Tibial nerve (tissue), 4 donors: Measurements from ENCODE around the gene ELOVL6. TPM values are rescaled to one million over a fixed set of nuclear protein-coding genes. Genes with fewer than 3 reads are reported as not detected.
A peak's percentile ranks its signal among the peaks of the same experiment; 100 is the strongest.
"Not testable (repeated sequence)": the region's sequence is repeated elsewhere in the genome, so short reads cannot be mapped to it uniquely, and the experiment has no call there.

Experiments
- DNase-seq, 2 donors: peaks; one replicate each; pipeline ENCODE4 v3.0.0-alpha.2; 2019; ENCODE audit warnings: low spot score in 2 of 2
- H3K27ac ChIP-seq, 4 donors: fragments of 200-600 bp; sonication (generic) in 3 of 4; one replicate each; pipeline ENCODE4 v1.5.1; 2017 to 2019; ENCODE audit warnings: mild to moderate bottlenecking in 1 of 4
- H3K27me3 ChIP-seq, 2 donors: fragments of 200-600 bp; sonication (generic) in 1 of 2; one replicate each; pipeline versions ENCODE4 v1.5.1 to v1.6.0; 2017 to 2019
- H3K36me3 ChIP-seq, 3 donors: fragments of 200-600 bp; sonication (generic); one replicate each; pipeline ENCODE4 v1.5.1; 2018 to 2019
- H3K4me1 ChIP-seq, 4 donors: fragments of 200-600 bp; sonication (generic) in 3 of 4; one replicate each; pipeline ENCODE4 v1.5.1; 2017 to 2019
- H3K4me3 ChIP-seq, 4 donors: fragments of 200-600 bp; sonication (generic) in 3 of 4; one replicate each; pipeline ENCODE4 v1.5.1; 2017 to 2019; ENCODE audit warnings: mild to moderate bottlenecking in 1 of 4, moderate library complexity in 1 of 4
- H3K9me3 ChIP-seq, 4 donors: fragments of 200-600 bp; sonication (generic) in 3 of 4; one replicate each; pipeline ENCODE4 v1.5.1; 2017 to 2019
- CTCF ChIP-seq, 5 experiments: fragments of 200-600 bp in 3 of 5; fragments of 450-650 bp in 2 of 5; sonication (generic) in 3 of 5; IDR thresholded peaks; one replicate each; pipeline ENCODE4 v1.5.1; 2016 to 2019; ENCODE audit warnings: antibody characterized with exemption in 5 of 5, mild to moderate bottlenecking in 3 of 5, moderate library complexity in 2 of 5
- EP300 ChIP-seq, 2 donors: sonication (generic); formaldehyde crosslinking; IDR thresholded peaks; one replicate each; pipeline ENCODE4 v1.6.1; 2017; ENCODE audit warnings: antibody characterized with exemption in 2 of 2, mild to moderate bottlenecking in 1 of 2
- POLR2A ChIP-seq, 2 donors: fragments of 450-650 bp; IDR thresholded peaks; one replicate each; pipeline ENCODE4 v1.6.1; 2017; ENCODE audit warnings: antibody characterized with exemption in 2 of 2, mild to moderate bottlenecking in 2 of 2, moderate library complexity in 2 of 2
- WGBS, 2 donors: methylation state at CpG; one replicate each; pipeline ENCODE4 v1.1.5; 2018; 5-methylcytosine and 5-hydroxymethylcytosine counted together
- total RNA-seq, 4 donors: library from RNA; depleted of rRNA; stranded (reverse); fragments of >200 nt; gene quantifications; one replicate each; pipeline ENCODE4 v1.1.0, GENCODE V29; 2016

Gene ELOVL6
- 1 to 10 TPM; 3.1 to 8.4 (median 5.4) TPM for total RNA-seq

- TF ChIP-seq CTCF (IDR thresholded peaks at IDR 0.05) (no peak), EP300 (IDR thresholded peaks at IDR 0.05) (peak in 1 of 2 donors; percentile 33)
- Histone ChIP-seq H3K27me3 (no peaks in the 10 kb centered on the region), H3K4me3 (peak within 1 kb of the TSS; percentile 79 to 91 (median 86)), H3K36me3 (no peaks in the 10 kb centered on the region), H3K9me3 (no peaks in the 10 kb centered on the region), H3K27ac (peak within 1 kb of the TSS; percentile 69 to 93 (median 90)), H3K4me1 (peaks cover 0 to 22% (median 4%) of the 10 kb centered on the region in 4 donors)
- peak; percentile 31 to 56 for DNase-seq
- WGBS, 2 donors, result 0 to 2% methylated on average over 44 to 48 of the region's 48 CpGs
Observed at GRCh38 chr4:110198435-110199416, at the start of gene ELOVL6. ELOVL6 (minus strand) TSS chr4:110198615; CDS start chr4:110198335, 280 bp downstream.

- no peak overlapping the region for H3K4me3 ChIP-seq
- 71 to 78% methylated on average over 4 of the region's 4 CpGs for WGBS, 2 donors
- H3K9me3 ChIP-seq, result no peaks in the 10 kb centered on the region
- DNase-seq, result no peak
- no peak overlapping the region for H3K27ac ChIP-seq
- TF ChIP-seq CTCF (IDR thresholded peaks at IDR 0.05) (no peak), POLR2A (IDR thresholded peaks at IDR 0.05) (no peak), EP300 (IDR thresholded peaks at IDR 0.05) (no peak)
- no peaks in the 10 kb centered on the region for H3K36me3 ChIP-seq
- peaks cover 0 to 6% (median 0%) of the 10 kb centered on the region in 4 donors for H3K4me1 ChIP-seq
- no peaks in the 10 kb centered on the region for H3K27me3 ChIP-seq
Observed at GRCh38 chr4:110248100-110248499, 49.7 kb upstream of the ELOVL6 start.

GRCh38 chr4:110247591-110247990 is 49.2 kb upstream of the ELOVL6 start:
- H3K27me3 ChIP-seq, result no peaks in the 10 kb centered on the region
- no peaks in the 10 kb centered on the region for H3K9me3 ChIP-seq
- no peaks in the 10 kb centered on the region for H3K36me3 ChIP-seq
- DNase-seq, result no peak
- TF ChIP-seq CTCF (IDR thresholded peaks at IDR 0.05) (no peak), EP300 (IDR thresholded peaks at IDR 0.05) (no peak), POLR2A (IDR thresholded peaks at IDR 0.05) (no peak)
- no peak overlapping the region for H3K4me3 ChIP-seq
- no peak overlapping the region for H3K27ac ChIP-seq
- 85 to 93% methylated on average over 3 of the region's 3 CpGs for WGBS, 2 donors
- peaks cover 0 to 6% (median 0%) of the 10 kb centered on the region in 4 donors for H3K4me1 ChIP-seq

- Histone ChIP-seq H3K9me3 (no peaks in the 10 kb centered on the region), H3K36me3 (no peaks in the 10 kb centered on the region), H3K27ac (no peak overlapping the region), H3K27me3 (no peaks in the 10 kb centered on the region), H3K4me1 (peaks cover 0 to 6% (median 0%) of the 10 kb centered on the region in 4 donors), H3K4me3 (no peak overlapping the region)
- 53 to 56% methylated on average over 5 of the region's 5 CpGs for WGBS, 2 donors
- no peak for DNase-seq
- TF ChIP-seq CTCF (IDR thresholded peaks at IDR 0.05) (no peak), EP300 (IDR thresholded peaks at IDR 0.05) (no peak), POLR2A (IDR thresholded peaks at IDR 0.05) (no peak)
Observed at GRCh38 chr4:110245577-110245976, 47.2 kb upstream of the ELOVL6 start.

- 95% methylated on average over 1 of the region's 1 CpG for WGBS, 2 donors
- H3K27me3 ChIP-seq, result no peaks in the 10 kb centered on the region
Observed at GRCh38 chr4:110236324-110236723, 37.9 kb upstream of the ELOVL6 start.

GRCh38 chr4:110233581-110233980 is 35.2 kb upstream of the ELOVL6 start:
- H3K36me3 ChIP-seq, H3K27me3 ChIP-seq, DNase-seq, H3K4me1 ChIP-seq, H3K9me3 ChIP-seq, H3K27ac ChIP-seq, H3K4me3 ChIP-seq: not testable (repeated sequence)
- 79 to 90% methylated on average over 11 of the region's 11 CpGs for WGBS, 2 donors

More at GRCh38 chr4:110236324-110236723, 37.9 kb upstream of the ELOVL6 start:
- H3K4me3 ChIP-seq, result no peak overlapping the region
- DNase-seq, result no peak
- H3K9me3 ChIP-seq, result peaks cover 0 to 6% (median 0%) of the 10 kb centered on the region in 4 donors
- TF ChIP-seq POLR2A (IDR thresholded peaks at IDR 0.05) (no peak), EP300 (IDR thresholded peaks at IDR 0.05) (no peak), CTCF (IDR thresholded peaks at IDR 0.05) (no peak)
- no peaks in the 10 kb centered on the region for H3K36me3 ChIP-seq
- no peaks in the 10 kb centered on the region for H3K4me1 ChIP-seq
- no peak overlapping the region for H3K27ac ChIP-seq
